CD8-positive, alpha-beta memory T cell (primary cell): Measurements from ENCODE around the gene ZIC2. TPM values are rescaled to one million over a fixed set of nuclear protein-coding genes. Genes with fewer than 3 reads are reported as not detected.
"Not testable (repeated sequence)": the region's sequence is repeated elsewhere in the genome, so short reads cannot be mapped to it uniquely, and the experiment has no call there.

Source experiments
- CTCF ChIA-PET: fragments of 350-600 bp; sonication (Branson Sonifier 250); formaldehyde crosslinking; loops from one replicate; lab custom pipeline; 2021; ENCODE audit warnings: antibody characterized with exemption; lab: Charles Lee
- POLR2A ChIA-PET: fragments of 350-600 bp; sonication (Branson Sonifier 250); formaldehyde crosslinking; loops from one replicate; lab custom pipeline; 2021; ENCODE audit warnings: antibody characterized with exemption; lab: Charles Lee
- DNase-seq, 5 donors: peaks; one replicate each; pipeline versions ENCODE4 v3.0.0 to v3.0.0-alpha.2; 2020 to 2022; ENCODE audit warnings: mixed read lengths in 1 of 5
- H3K27ac ChIP-seq: one replicate; pipeline ENCODE4 v1.7.0; 2013; ENCODE audit warnings: low read depth, mild to moderate bottlenecking, low read length, moderate library complexity
- H3K27me3 ChIP-seq: 2 replicates; pipeline ENCODE4 v1.7.0; 2013; ENCODE audit warnings: low read length, mild to moderate bottlenecking; ENCODE audit not compliant: insufficient read depth, poor library complexity, severe bottlenecking
- H3K36me3 ChIP-seq: 2 replicates; pipeline ENCODE4 v1.7.0; 2013; ENCODE audit warnings: mild to moderate bottlenecking, low read length, moderate library complexity; ENCODE audit not compliant: insufficient read depth
- H3K4me1 ChIP-seq: 2 replicates; pipeline ENCODE4 v1.7.0; 2013; ENCODE audit warnings: mild to moderate bottlenecking, low read length, moderate library complexity; ENCODE audit not compliant: insufficient read depth
- H3K4me3 ChIP-seq: 2 replicates; pipeline ENCODE4 v1.7.0; 2013; ENCODE audit warnings: mild to moderate bottlenecking, low read length
- H3K9me3 ChIP-seq: 2 replicates; pipeline ENCODE4 v1.7.0; 2013; ENCODE audit warnings: mild to moderate bottlenecking, low read length
- H3K27ac Mint-ChIP-seq, 8 donors: one replicate each; pipeline ENCODE4 v1.8.0; 2020 to 2021; ENCODE audit warnings: mixed read lengths in 8 of 8, mild to moderate bottlenecking in 6 of 8, inconsistent platforms in 3 of 8, moderate library complexity in 3 of 8
- H3K27me3 Mint-ChIP-seq, 2 donors: one replicate each; pipeline ENCODE4 v1.8.0; 2020 to 2021; ENCODE audit warnings: mixed read lengths in 2 of 2, mild to moderate bottlenecking in 1 of 2, moderate library complexity in 1 of 2
- H3K36me3 Mint-ChIP-seq, 3 donors: one replicate each; pipeline ENCODE4 v1.8.0; 2020 to 2021; ENCODE audit warnings: mixed read lengths in 3 of 3, inconsistent platforms in 1 of 3, mild to moderate bottlenecking in 1 of 3
- H3K4me1 Mint-ChIP-seq, 3 donors: one replicate each; pipeline ENCODE4 v1.8.0; 2020 to 2021; ENCODE audit warnings: mixed read lengths in 3 of 3, inconsistent platforms in 1 of 3, mild to moderate bottlenecking in 1 of 3
- H3K4me3 Mint-ChIP-seq, 7 donors: one replicate each; pipeline ENCODE4 v1.8.0; 2020 to 2021; ENCODE audit warnings: mixed read lengths in 7 of 7, mild to moderate bottlenecking in 6 of 7, moderate library complexity in 4 of 7, inconsistent platforms in 2 of 7
- H3K9me3 Mint-ChIP-seq, 5 donors: one replicate each; pipeline ENCODE4 v1.8.0; 2020 to 2022; ENCODE audit warnings: mixed read lengths in 5 of 5, mild to moderate bottlenecking in 3 of 5, moderate library complexity in 2 of 5, inconsistent platforms in 1 of 5
- polyA plus RNA-seq: library from polyadenylated mRNA; unstranded; fragments of 300-500 nt; fragmentation: Illumina TruSeq; gene quantifications from one replicate; pipeline ENCODE4 v1.2.3, GENCODE V29; 2021
- total RNA-seq, 2 experiments: library from RNA; stranded (reverse); gene quantifications; one replicate each; pipeline ENCODE4 v1.2.3, GENCODE V29; 2021

The ZIC2 gene
- total and polyA plus RNA-seq, 3 experiments from 2014 or later = not detected

GRCh38 chr13:99945515-99945914 lies 36.1 kb upstream of the ZIC2 start:
- H3K4me3 ChIP-seq, CTCF ChIA-PET, H3K4me3 Mint-ChIP-seq, H3K4me1 ChIP-seq, H3K36me3 Mint-ChIP-seq, H3K9me3 ChIP-seq, H3K27ac Mint-ChIP-seq, H3K4me1 Mint-ChIP-seq, H3K36me3 ChIP-seq, H3K27me3 ChIP-seq, DNase-seq, POLR2A ChIA-PET, H3K27ac ChIP-seq, H3K9me3 Mint-ChIP-seq: not testable (repeated sequence)
- peaks cover 28 to 74% of the 10 kb centered on the region in 2 donors for H3K27me3 Mint-ChIP-seq

GRCh38 chr13:99947666-99948065 lies 33.9 kb upstream of the ZIC2 start:
- H3K27me3 Mint-ChIP-seq = peaks cover 33 to 77% of the 10 kb centered on the region in 2 donors
- CTCF ChIA-PET = no interaction called here
- no peak overlapping the region for H3K4me3 Mint-ChIP-seq

GRCh38 chr13:99948411-99948810 lies 33.2 kb upstream of the ZIC2 start:
- Histone ChIP-seq H3K4me1 (no peaks in the 10 kb centered on the region), H3K9me3 (no peaks in the 10 kb centered on the region), H3K4me3 (no peak overlapping the region), H3K36me3 (no peaks in the 10 kb centered on the region), H3K27ac (no peak overlapping the region), H3K27me3 (no peaks in the 10 kb centered on the region)
- H3K27ac Mint-ChIP-seq = no peak overlapping the region
- H3K36me3 Mint-ChIP-seq = no peaks in the 10 kb centered on the region
- CTCF ChIA-PET = no interaction called here
- peaks cover 34 to 82% of the 10 kb centered on the region in 2 donors for H3K27me3 Mint-ChIP-seq
- H3K9me3 Mint-ChIP-seq = no peaks in the 10 kb centered on the region
- H3K4me1 Mint-ChIP-seq = no peaks in the 10 kb centered on the region
- no peak overlapping the region for H3K4me3 Mint-ChIP-seq
- POLR2A ChIA-PET = no interaction called here
- DNase-seq = no peak

More at GRCh38 chr13:99947666-99948065, 33.9 kb upstream of the ZIC2 start:
- Histone ChIP-seq H3K4me3 (no peak overlapping the region), H3K27me3 (no peaks in the 10 kb centered on the region), H3K36me3 (no peaks in the 10 kb centered on the region), H3K4me1 (no peaks in the 10 kb centered on the region), H3K9me3 (no peaks in the 10 kb centered on the region), H3K27ac (no peak overlapping the region)
- POLR2A ChIA-PET = no interaction called here
- Mint-ChIP-seq H3K36me3 (no peaks in the 10 kb centered on the region), H3K9me3 (no peaks in the 10 kb centered on the region), H3K4me1 (no peaks in the 10 kb centered on the region), H3K27ac (no peak overlapping the region)
- no peak for DNase-seq

GRCh38 chr13:99948907-99949678 lies 32.5 kb upstream of the ZIC2 start:
- ChIA-PET CTCF (no interaction called here), POLR2A (no interaction called here)
- Histone ChIP-seq H3K4me1 (no peaks in the 10 kb centered on the region), H3K27me3 (no peaks in the 10 kb centered on the region), H3K9me3 (no peaks in the 10 kb centered on the region), H3K4me3 (no peak overlapping the region), H3K36me3 (no peaks in the 10 kb centered on the region), H3K27ac (no peak overlapping the region)
- no peaks in the 10 kb centered on the region for H3K9me3 Mint-ChIP-seq
- DNase-seq = no peak
- no peaks in the 10 kb centered on the region for H3K4me1 Mint-ChIP-seq
- no peak overlapping the region for H3K4me3 Mint-ChIP-seq
- H3K36me3 Mint-ChIP-seq = no peaks in the 10 kb centered on the region
- H3K27me3 Mint-ChIP-seq = peaks cover 38 to 83% of the 10 kb centered on the region in 2 donors
- H3K27ac Mint-ChIP-seq = no peak overlapping the region

- DNase-seq = no peak
- Mint-ChIP-seq H3K9me3 (no peaks in the 10 kb centered on the region), H3K27ac (no peak overlapping the region), H3K36me3 (no peaks in the 10 kb centered on the region), H3K4me1 (no peaks in the 10 kb centered on the region), H3K4me3 (no peak overlapping the region), H3K27me3 (peaks cover 45 to 83% of the 10 kb centered on the region in 2 donors)
- Histone ChIP-seq H3K27ac (no peak overlapping the region), H3K36me3 (no peaks in the 10 kb centered on the region), H3K27me3 (peaks cover 2% of the 10 kb centered on the region), H3K4me1 (no peaks in the 10 kb centered on the region), H3K9me3 (no peaks in the 10 kb centered on the region), H3K4me3 (no peak overlapping the region)
- POLR2A ChIA-PET = no interaction called here
- CTCF ChIA-PET = interaction anchor here (0.5 kb wide), 1 partner anchor 683 kb away, joined by 3 read pairs; no protein-coding TSS in a partner anchor
Observed at GRCh38 chr13:99949679-99950413, 31.7 kb upstream of the ZIC2 start.

- H3K4me3 ChIP-seq, H3K36me3 Mint-ChIP-seq, H3K27ac ChIP-seq, DNase-seq, H3K4me1 ChIP-seq, CTCF ChIA-PET, H3K9me3 ChIP-seq, H3K4me3 Mint-ChIP-seq, H3K4me1 Mint-ChIP-seq, H3K27ac Mint-ChIP-seq, H3K9me3 Mint-ChIP-seq, H3K36me3 ChIP-seq: not testable (repeated sequence)
- H3K27me3 ChIP-seq = peaks cover 20% of the 10 kb centered on the region
- peaks cover 49 to 88% of the 10 kb centered on the region in 2 donors for H3K27me3 Mint-ChIP-seq
- POLR2A ChIA-PET = interaction anchor here (0.6 kb wide), 1 partner anchor 537 kb away, joined by 5 read pairs; no protein-coding TSS in a partner anchor
Observed at GRCh38 chr13:99951666-99952065, 29.9 kb upstream of the ZIC2 start.

- POLR2A ChIA-PET = no interaction called here
- Histone ChIP-seq H3K9me3 (no peaks in the 10 kb centered on the region), H3K36me3 (no peaks in the 10 kb centered on the region), H3K27ac (no peak overlapping the region), H3K4me1 (peaks cover 24% of the 10 kb centered on the region), H3K4me3 (no peak overlapping the region), H3K27me3 (peaks cover 36% of the 10 kb centered on the region)
- DNase-seq = no peak
- Mint-ChIP-seq H3K27me3 (peaks cover 57 to 88% of the 10 kb centered on the region in 2 donors), H3K27ac (no peak overlapping the region), H3K4me3 (no peak overlapping the region), H3K9me3 (no peaks in the 10 kb centered on the region), H3K36me3 (no peaks in the 10 kb centered on the region), H3K4me1 (peaks cover 10 to 25% (median 19%) of the 10 kb centered on the region in 3 donors)
- CTCF ChIA-PET = no interaction called here
Observed at GRCh38 chr13:99953138-99953755, 28.3 kb upstream of the ZIC2 start.
